GM10266 (cell line): ENCODE data around the gene ARHGEF10L.

Experiments
- DNase-seq: peaks from one replicate; pipeline ENCODE4 v3.0.0; 2012; ENCODE audit errors: extremely low spot score
- TF ChIP-seq, protein P1 (sequence below): IDR thresholded peaks from 2 replicates; pipeline ENCODE4 v1.5.1; 2012; ENCODE audit warnings: mild to moderate bottlenecking, low read depth; ENCODE audit not compliant: control insufficient read depth, insufficient read depth; ENCODE audit errors: missing control alignments

ARHGEF10L gene

DNA sequence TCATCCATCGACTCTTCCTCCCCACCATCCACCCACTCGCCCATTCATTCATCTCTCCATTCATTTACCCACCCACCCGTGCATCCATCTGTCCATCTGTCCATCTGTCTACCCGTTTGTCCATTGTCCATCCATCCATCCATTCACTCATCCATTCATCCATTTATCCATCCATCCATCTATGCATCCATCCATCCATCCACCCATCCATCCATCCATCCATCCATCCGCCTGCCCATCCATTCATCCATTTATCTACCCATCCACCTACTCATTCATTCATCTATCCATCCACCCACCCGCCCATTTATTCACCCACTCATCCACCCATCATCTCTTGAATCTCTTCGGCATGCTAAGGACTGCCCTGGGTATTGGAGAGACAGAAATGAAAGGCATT lies 18.5 kb downstream of the ARHGEF10L start:
- DNase-seq, result no peak
- TF ChIP-seq, protein P1, sequence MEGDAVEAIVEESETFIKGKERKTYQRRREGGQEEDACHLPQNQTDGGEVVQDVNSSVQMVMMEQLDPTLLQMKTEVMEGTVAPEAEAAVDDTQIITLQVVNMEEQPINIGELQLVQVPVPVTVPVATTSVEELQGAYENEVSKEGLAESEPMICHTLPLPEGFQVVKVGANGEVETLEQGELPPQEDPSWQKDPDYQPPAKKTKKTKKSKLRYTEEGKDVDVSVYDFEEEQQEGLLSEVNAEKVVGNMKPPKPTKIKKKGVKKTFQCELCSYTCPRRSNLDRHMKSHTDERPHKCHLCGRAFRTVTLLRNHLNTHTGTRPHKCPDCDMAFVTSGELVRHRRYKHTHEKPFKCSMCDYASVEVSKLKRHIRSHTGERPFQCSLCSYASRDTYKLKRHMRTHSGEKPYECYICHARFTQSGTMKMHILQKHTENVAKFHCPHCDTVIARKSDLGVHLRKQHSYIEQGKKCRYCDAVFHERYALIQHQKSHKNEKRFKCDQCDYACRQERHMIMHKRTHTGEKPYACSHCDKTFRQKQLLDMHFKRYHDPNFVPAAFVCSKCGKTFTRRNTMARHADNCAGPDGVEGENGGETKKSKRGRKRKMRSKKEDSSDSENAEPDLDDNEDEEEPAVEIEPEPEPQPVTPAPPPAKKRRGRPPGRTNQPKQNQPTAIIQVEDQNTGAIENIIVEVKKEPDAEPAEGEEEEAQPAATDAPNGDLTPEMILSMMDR, result no peak

DNA sequence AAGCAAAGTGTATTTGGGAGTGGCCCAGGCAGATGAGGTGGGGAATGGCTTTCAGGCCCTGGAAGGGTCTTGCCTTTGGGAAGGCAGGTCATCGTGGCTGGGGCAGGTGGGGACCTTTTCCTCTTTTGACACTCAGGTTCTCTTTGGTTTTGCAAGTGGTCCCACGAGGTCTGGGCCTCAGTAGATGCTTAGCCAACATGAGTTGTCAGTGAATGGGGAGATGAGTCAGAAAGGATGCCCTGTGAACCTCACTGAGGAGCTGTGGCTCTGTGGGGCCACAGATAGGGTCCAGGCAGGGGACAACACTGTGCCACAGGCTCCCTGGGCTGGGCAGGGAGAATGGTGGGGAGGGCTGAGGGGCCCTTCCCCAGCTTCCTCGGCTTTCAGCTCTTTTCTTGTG lies 19.0 kb downstream of the ARHGEF10L start:
- TF ChIP-seq, protein P1, result no peak
- no peak for DNase-seq

DNA sequence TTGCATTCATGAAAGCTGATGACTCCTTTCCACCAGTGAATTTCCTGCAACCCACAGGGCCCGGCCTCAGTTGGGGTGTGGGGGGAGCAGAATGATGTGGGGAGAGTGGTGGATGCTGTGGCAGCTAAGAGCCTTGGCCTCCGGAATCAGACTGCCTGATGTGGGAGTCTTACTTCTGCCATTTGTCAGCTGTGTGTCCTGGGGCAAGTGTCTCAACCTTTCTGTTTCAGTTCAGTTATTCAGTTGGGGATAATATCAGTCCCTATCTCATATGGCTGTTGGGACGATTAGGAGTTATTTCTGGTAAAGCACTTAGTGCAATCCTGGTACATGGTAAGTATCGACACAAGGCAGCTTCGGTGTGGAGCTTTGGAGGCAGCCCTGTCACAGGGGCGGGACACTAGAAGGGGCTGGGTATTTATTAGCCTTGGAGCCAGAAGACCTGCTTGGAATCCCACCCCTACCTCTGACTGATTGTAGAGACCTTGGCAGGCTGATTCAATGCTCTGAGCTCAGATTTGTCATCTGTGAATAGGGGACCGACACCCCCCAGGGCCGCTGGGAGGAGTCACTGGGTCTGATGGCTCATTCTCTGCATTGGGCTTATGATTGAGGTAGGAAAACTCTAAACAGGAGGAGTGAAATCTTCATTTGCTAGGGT lies 19.6 kb downstream of the ARHGEF10L start:
- DNase-seq, result no peak
- TF ChIP-seq, protein P1, result no peak

DNA sequence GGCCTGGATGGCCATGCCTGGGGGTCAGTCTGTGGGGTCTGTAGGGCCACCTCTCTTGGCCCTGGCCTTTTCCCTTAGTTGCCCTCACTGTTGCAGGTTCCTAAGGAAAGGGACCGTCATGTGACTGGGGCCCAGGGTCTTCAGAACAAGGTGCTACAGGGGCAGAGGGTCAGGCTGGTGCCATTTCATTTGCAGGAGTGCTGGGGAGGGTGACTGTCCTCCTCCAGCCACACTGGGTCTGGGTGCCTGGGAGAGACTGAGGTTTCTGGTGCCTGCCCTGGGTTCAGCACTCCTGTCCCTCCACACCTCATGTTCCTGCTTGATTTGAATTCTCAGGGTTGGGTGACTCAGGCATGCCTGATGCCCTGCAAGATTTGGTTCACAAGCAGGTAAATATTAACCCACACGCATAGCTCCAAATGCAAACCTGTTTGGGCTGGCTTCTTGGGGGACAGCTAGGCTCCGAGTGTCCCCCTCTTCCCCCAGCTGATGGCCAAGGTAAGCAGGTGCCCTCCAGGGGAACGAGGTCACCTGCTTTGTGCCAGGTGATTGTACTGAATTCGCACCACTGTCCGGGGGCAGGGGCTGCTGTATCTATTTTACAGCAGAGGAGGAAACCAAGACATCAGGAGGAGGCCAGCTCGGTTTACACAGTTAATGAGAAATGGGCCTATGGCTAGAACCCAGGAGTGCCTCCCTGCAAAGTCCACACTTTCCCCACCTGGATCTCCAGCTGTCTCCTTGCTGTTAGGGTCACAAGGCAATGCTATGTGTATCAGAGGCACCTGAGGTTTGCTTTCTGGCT lies 20.3 kb downstream of the ARHGEF10L start:
- no peak for DNase-seq
- TF ChIP-seq, protein P1, result no peak

DNA sequence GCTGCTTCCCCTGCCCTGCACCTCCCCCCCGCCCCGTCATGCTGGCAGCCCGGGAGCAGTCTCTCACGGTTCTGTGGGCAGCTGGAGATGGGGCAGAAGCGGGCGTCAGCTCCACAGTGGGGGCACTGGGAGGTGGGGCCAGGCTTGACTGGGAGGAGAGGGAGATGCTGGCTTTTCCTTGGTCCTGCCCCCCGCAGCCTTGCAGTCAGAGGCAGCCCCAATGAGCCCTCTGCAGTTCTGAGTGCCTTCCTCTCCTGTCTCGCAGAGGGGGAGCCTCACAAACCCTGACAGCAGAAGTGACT lies 21.7 kb downstream of the ARHGEF10L start:
- no peak for DNase-seq
- TF ChIP-seq, protein P1, result no peak

DNA sequence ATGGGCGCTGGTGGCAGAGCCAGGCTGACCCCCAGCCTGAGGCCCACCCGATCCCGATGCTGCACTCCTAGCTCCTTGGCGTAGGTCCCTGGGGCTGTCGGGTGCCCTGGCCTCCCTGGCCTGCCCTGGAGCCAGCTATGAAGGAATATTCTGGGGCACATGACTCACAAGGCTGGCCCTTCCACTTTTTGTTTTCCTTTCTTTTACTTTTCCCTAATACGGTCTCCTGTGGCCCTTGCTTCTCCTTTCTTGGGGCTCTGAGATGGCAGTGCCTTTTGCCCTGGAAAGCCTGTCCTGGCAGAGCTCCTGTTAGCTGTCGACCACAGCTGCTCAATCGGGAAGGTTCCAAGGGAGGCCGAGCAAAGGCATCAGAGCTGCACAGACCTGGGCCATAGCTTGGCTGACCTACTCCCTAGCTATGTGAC lies 22.1 kb downstream of the ARHGEF10L start:
- TF ChIP-seq, protein P1, result no peak
- DNase-seq, result no peak

DNA sequence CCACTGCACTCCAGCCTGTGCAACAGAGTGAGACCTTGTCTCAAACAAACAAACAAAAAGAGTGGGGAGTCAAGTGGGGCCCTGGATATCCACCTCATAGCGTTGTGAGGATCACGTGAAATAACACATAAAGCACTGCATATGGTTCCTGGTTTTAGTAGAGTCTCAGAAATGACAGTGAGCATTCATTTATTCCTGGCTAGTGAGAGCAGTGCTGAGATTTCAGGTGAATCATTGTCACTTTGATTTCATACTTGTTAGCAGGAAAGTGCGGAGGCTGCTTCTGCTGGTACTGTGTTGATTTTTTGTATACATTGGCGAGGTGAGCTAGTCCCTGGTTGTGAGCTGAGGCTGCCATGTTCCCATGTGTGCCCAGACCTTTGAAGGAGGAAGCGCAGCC lies 22.9 kb downstream of the ARHGEF10L start:
- TF ChIP-seq, protein P1, result no peak
- DNase-seq, result no peak
